ENCODE results near the gene IHH.

IHH gene

GRCh38 chr2:219023045-219023605 is 37.6 kb downstream of the IHH start:
- Histone ChIP-seq H3K27me3 (ENCODE audit: control insufficient read depth, insufficient read depth, low read length) (no peaks in the 10 kb centered on the region), H2AFZ (no peak overlapping the region), H3K36me3 (ENCODE audit: control insufficient read depth, insufficient read depth, low read length) (no peaks in the 10 kb centered on the region), H3K27ac (no peak overlapping the region), H3K4me2 (ENCODE audit: low read length) (no peak overlapping the region), H3K9me3 (ENCODE audit: control insufficient read depth, low read length) (no peaks in the 10 kb centered on the region), H3K4me1 (no peaks in the 10 kb centered on the region), H3K79me2 (no peaks in the 10 kb centered on the region), H3K9ac (no peak overlapping the region), H3K4me3 (ENCODE audit: low read depth, low read length) (no peak overlapping the region)
- TF ChIP-seq CTCF (IDR thresholded peaks at IDR 0.05) = no peak

GRCh38 chr2:219022616-219023015 is 38.1 kb downstream of the IHH start:
- Histone ChIP-seq H2AFZ (no peak overlapping the region), H3K4me3 (ENCODE audit: low read depth, low read length) (no peak overlapping the region), H3K27ac (no peak overlapping the region), H3K4me2 (ENCODE audit: low read length) (no peak overlapping the region), H3K27me3 (ENCODE audit: control insufficient read depth, insufficient read depth, low read length) (no peaks in the 10 kb centered on the region), H3K79me2 (no peaks in the 10 kb centered on the region), H3K9ac (no peak overlapping the region), H3K4me1 (no peaks in the 10 kb centered on the region), H3K9me3 (ENCODE audit: control insufficient read depth, low read length) (no peaks in the 10 kb centered on the region), H3K36me3 (ENCODE audit: control insufficient read depth, insufficient read depth, low read length) (no peaks in the 10 kb centered on the region)
- no peak for TF ChIP-seq CTCF (IDR thresholded peaks at IDR 0.05)

- H3K4me3 ChIP-seq (ENCODE audit: low read depth, low read length) = no peak overlapping the region
- H3K27me3 ChIP-seq (ENCODE audit: control insufficient read depth, insufficient read depth, low read length) = no peaks in the 10 kb centered on the region
- no peaks in the 10 kb centered on the region for H3K36me3 ChIP-seq (ENCODE audit: control insufficient read depth, insufficient read depth, low read length)
- no peak for TF ChIP-seq CTCF (IDR thresholded peaks at IDR 0.05)
- H3K9ac ChIP-seq = no peak overlapping the region
- no peak overlapping the region for H3K4me2 ChIP-seq (ENCODE audit: low read length)
- H3K79me2 ChIP-seq = no peaks in the 10 kb centered on the region
- no peaks in the 10 kb centered on the region for H3K4me1 ChIP-seq
- no peak overlapping the region for H3K27ac ChIP-seq
- no peaks in the 10 kb centered on the region for H3K9me3 ChIP-seq (ENCODE audit: control insufficient read depth, low read length)
- no peak overlapping the region for H2AFZ ChIP-seq
Observed at GRCh38 chr2:219022041-219022440, 38.7 kb downstream of the IHH start.

- no peak for TF ChIP-seq CTCF (IDR thresholded peaks at IDR 0.05)
- H2AFZ ChIP-seq = no peak overlapping the region
Observed at GRCh38 chr2:219021591-219021990, 39.1 kb downstream of the IHH start.

GRCh38 chr2:219020604-219021365 is 39.9 kb downstream of the IHH start:
- no peak overlapping the region for H3K9ac ChIP-seq
- H3K27me3 ChIP-seq (ENCODE audit: control insufficient read depth, insufficient read depth, low read length) = no peaks in the 10 kb centered on the region
- no peak overlapping the region for H3K4me2 ChIP-seq (ENCODE audit: low read length)
- H3K27ac ChIP-seq = no peak overlapping the region
- no peak for TF ChIP-seq CTCF (IDR thresholded peaks at IDR 0.05)
- no peaks in the 10 kb centered on the region for H3K79me2 ChIP-seq
- H3K4me1 ChIP-seq = no peaks in the 10 kb centered on the region
- no peaks in the 10 kb centered on the region for H3K36me3 ChIP-seq (ENCODE audit: control insufficient read depth, insufficient read depth, low read length)
- H3K4me3 ChIP-seq (ENCODE audit: low read depth, low read length) = no peak overlapping the region
- no peak overlapping the region for H2AFZ ChIP-seq
- H3K9me3 ChIP-seq (ENCODE audit: control insufficient read depth, low read length) = no peaks in the 10 kb centered on the region

More at GRCh38 chr2:219021591-219021990, 39.1 kb downstream of the IHH start:
- no peaks in the 10 kb centered on the region for H3K27me3 ChIP-seq (ENCODE audit: control insufficient read depth, insufficient read depth, low read length)
- H3K79me2 ChIP-seq = no peaks in the 10 kb centered on the region
- no peak overlapping the region for H3K4me3 ChIP-seq (ENCODE audit: low read depth, low read length)
- no peaks in the 10 kb centered on the region for H3K9me3 ChIP-seq (ENCODE audit: control insufficient read depth, low read length)
- H3K9ac ChIP-seq = no peak overlapping the region
- H3K4me1 ChIP-seq = no peaks in the 10 kb centered on the region
- no peaks in the 10 kb centered on the region for H3K36me3 ChIP-seq (ENCODE audit: control insufficient read depth, insufficient read depth, low read length)
- no peak overlapping the region for H3K27ac ChIP-seq
- no peak overlapping the region for H3K4me2 ChIP-seq (ENCODE audit: low read length)
